Measurements from ENCODE around the gene SMIM28. TPM values are rescaled to one million over a fixed set of nuclear protein-coding genes. Genes with fewer than 3 reads are reported as not detected.

The SMIM28 gene
- total and polyA plus RNA-seq, 2 donors (not counting 3 experiments of a cell fraction or from before 2014, with no cell fraction given): not detected

DNA sequence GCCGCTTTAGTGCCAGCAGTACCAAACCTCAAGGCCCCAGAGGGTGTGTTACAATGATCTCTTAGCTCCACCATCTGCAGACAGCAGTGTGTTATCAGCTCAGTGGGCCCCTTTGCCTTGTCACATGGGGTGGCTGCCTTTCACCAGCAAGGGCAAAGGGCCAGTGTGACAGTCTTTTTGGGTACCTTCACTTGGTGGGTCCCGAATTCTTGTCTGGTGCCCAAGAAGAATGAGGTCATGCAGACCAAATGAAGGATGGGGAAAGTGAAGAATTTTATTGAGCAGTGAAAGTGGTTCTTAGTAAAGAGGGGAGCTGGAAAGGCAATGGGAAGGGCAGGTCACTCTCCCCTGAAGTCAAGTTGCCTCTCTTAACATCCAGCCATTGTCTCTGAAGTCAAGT is 2.9 kb upstream of the SMIM28 start:
- ChIA-PET POLR2A (no interaction called here), CTCF (no interaction called here)
- Histone ChIP-seq H4K20me1 (replicated peaks; ENCODE audit: control insufficient read depth, extremely low read depth, insufficient read depth, low read length) (no peaks in the 10 kb centered on the region), H2AFZ (ENCODE audit: low read depth, low read length) (no peak overlapping the region), H3K9me1 (replicated peaks; ENCODE audit: control insufficient read depth, extremely low read depth, insufficient read depth, low read length) (no peaks in the 10 kb centered on the region), H3K9ac (replicated peaks; ENCODE audit: extremely low read depth, insufficient read depth, low read length) (no peak overlapping the region), H3K79me2 (ENCODE audit: control insufficient read depth, insufficient read depth, low read length) (no peaks in the 10 kb centered on the region), H3K4me1 (ENCODE audit: control insufficient read depth, extremely low read depth, insufficient read depth, low read length) (peaks cover 23% of the 10 kb centered on the region), H3K4me3 (replicated peaks in 1 of 3; ENCODE audit: insufficient read depth in 1 of 3, low read depth in 1 of 3, low read length in 3 of 3) (no peak overlapping the region), H3K27ac (ENCODE audit: insufficient read depth, low read depth, low read length) (no peak overlapping the region), H3K9me3 (replicated peaks; ENCODE audit: control insufficient read depth, insufficient read depth, low read length) (no peaks in the 10 kb centered on the region), H3K4me2 (ENCODE audit: insufficient read depth, low read length) (no peak overlapping the region), H3K27me3 (ENCODE audit: control insufficient read depth in 2 of 2, insufficient read depth in 2 of 2, low read length in 2 of 2) (no peaks in the 10 kb centered on the region), H3K36me3 (ENCODE audit: control insufficient read depth in 2 of 2, extremely low read depth in 1 of 2, insufficient read depth in 2 of 2, low read length in 2 of 2) (no peaks in the 10 kb centered on the region)
- DNase-seq (ENCODE audit: low read depth, low spot score): no peak
- dilution Hi-C loops (cut with MboI; ENCODE audit: extremely low pct_ligation_motif_present, low sequenced_read_pairs) (no loop called here), intact Hi-C loops (cut with micrococcal nuclease) (no loop called here)
- no peak for FAIRE-seq
- no peak for TF ChIP-seq MYC (IDR thresholded peaks at IDR 0.05; ENCODE audit: low read depth, low read length)
- no peak for TF ChIP-seq POLR2AphosphoS5 (IDR thresholded peaks at IDR 0.05; ENCODE audit: insufficient read depth, low read depth, low read length)
- TF ChIP-seq, protein P1, sequence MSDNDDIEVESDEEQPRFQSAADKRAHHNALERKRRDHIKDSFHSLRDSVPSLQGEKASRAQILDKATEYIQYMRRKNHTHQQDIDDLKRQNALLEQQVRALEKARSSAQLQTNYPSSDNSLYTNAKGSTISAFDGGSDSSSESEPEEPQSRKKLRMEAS (IDR thresholded peaks at IDR 0.05; ENCODE audit: insufficient read depth, insufficient read length): no peak
- no peak for TF ChIP-seq FOS (IDR thresholded peaks at IDR 0.05; ENCODE audit: borderline replicate concordance, insufficient read depth, low read length)
- no peak for TF ChIP-seq POLR2A (IDR thresholded peaks at IDR 0.05; ENCODE audit: low read depth, low read length)
- TF ChIP-seq GATA2 (IDR thresholded peaks at IDR 0.05; ENCODE audit: insufficient read depth, insufficient read length, low read depth, low read length): no peak
- no peak for TF ChIP-seq CTCF (IDR thresholded peaks at IDR 0.05; ENCODE audit: extremely low read depth in 1 of 2, insufficient read depth in 1 of 2, low read depth in 1 of 2, low read length in 2 of 2)
- TF ChIP-seq EZH2 (IDR thresholded peaks at IDR 0.05; ENCODE audit: borderline replicate concordance, low read depth, low read length, severe bottlenecking): no peak
- no peak for TF ChIP-seq JUN (IDR thresholded peaks at IDR 0.05; ENCODE audit: borderline replicate concordance, insufficient read depth, insufficient read length, low read depth)
- BruUV-seq (replicated peaks): no TSS peak
